ENCODE results near the gene HIVEP2.
A peak's percentile ranks its signal among the peaks of the same experiment; 100 is the strongest.

The HIVEP2 gene

GRCh38 chr6:142855893-142856623, 88.9 kb downstream of the HIVEP2 start:
- peak overlapping the region; percentile 77 to 79 for H3K4me3 Mint-ChIP-seq
- DNase-seq (peak in 1 of 2 donors; percentile 48), ATAC-seq (peak; percentile 74)
- peaks cover 94% of the 10 kb centered on the region for H3K4me1 Mint-ChIP-seq
- H3K27me3 Mint-ChIP-seq, result no peaks in the 10 kb centered on the region
- H3K27ac Mint-ChIP-seq, result peak overlapping the region; percentile 68 to 89
- H3K9me3 Mint-ChIP-seq, result peaks cover 0 to 6% of the 10 kb centered on the region in 2 donors

GRCh38 chr6:142854589-142855488, 90.1 kb downstream of the HIVEP2 start:
- H3K4me1 Mint-ChIP-seq, result peaks cover 99% of the 10 kb centered on the region
- H3K27ac Mint-ChIP-seq, result peak overlapping the region; percentile 43 to 93
- peak overlapping the region; percentile 77 to 79 for H3K4me3 Mint-ChIP-seq
- DNase-seq, result no peak
- peaks cover 0 to 6% of the 10 kb centered on the region in 2 donors for H3K9me3 Mint-ChIP-seq
- H3K27me3 Mint-ChIP-seq, result no peaks in the 10 kb centered on the region
- ATAC-seq, result no peak

- H3K4me1 Mint-ChIP-seq, result peaks cover 100% of the 10 kb centered on the region
- DNase-seq, result no peak
Measured at GRCh38 chr6:142853244-142854180, 91.5 kb downstream of the HIVEP2 start.

DNA sequence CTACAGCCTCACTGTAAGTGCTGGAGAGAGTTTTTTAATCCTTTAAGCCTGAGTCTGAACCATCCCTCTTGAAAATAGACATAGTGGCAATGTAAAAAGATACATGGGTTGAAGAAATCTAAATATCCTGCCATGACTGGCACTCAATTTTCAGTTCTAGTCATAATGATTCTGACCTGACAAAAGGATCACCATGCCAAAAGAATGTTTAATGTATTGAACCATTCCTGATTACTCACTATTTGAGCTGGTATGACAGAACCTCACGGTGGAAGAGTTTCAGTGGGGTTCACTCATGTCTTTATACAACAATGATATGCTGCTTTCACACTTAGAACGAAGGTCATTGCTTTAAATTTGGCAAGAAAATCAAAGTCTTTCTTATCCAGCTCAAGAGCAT, 93.4 kb downstream of the HIVEP2 start:
- DNase-seq (no peak), ATAC-seq (peak; percentile 59)
- Mint-ChIP-seq H3K4me3 (peak overlapping the region; percentile 57 to 68), H3K27ac (peak overlapping the region in 1 of 2 donors; percentile 87), H3K9me3 (no peaks in the 10 kb centered on the region), H3K4me1 (peaks cover 100% of the 10 kb centered on the region), H3K27me3 (no peaks in the 10 kb centered on the region)

More at GRCh38 chr6:142853244-142854180, 91.5 kb downstream of the HIVEP2 start:
- Mint-ChIP-seq H3K27me3 (no peaks in the 10 kb centered on the region), H3K4me3 (peak overlapping the region; percentile 56 to 71), H3K9me3 (no peaks in the 10 kb centered on the region), H3K27ac (peak overlapping the region in 1 of 2 donors; percentile 88)
- no peak for ATAC-seq

DNA sequence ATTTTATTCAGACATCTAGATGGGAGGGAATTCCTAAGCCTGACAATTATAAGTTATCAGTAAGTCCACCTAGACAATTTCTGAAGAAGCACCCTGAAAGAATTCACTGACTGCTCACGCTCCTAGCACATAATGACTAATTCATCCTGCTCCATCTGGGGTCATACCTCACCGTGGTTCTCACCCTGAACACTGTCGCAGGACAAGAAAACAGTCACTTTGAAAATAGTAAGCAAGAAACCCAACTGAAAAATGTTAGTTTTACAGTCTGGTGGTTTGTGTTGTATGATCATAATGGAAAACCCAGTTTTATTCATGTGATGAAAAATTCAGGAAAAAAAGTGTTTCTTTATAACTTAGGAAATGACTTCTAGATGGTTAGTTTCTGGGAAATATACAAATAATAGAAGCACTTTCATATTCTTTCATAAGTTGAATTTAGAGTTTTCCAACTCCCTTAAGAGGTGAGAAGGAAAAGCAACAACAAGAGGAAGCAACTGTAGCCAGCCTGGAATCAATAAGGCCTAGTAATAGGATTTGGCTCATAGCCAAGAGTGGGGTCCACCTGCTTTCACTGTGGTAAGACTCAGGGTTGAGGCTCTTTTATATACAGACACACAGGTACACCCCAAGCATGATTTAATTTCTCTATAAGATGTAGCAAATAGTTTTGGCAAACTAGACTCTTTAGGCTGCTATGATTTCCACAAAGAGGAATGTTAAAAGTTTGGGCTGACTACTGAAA, 94.1 kb downstream of the HIVEP2 start:
- Mint-ChIP-seq H3K4me3 (peak overlapping the region; percentile 57 to 68), H3K4me1 (peaks cover 100% of the 10 kb centered on the region), H3K9me3 (no peaks in the 10 kb centered on the region), H3K27ac (peak overlapping the region; percentile 77 to 87), H3K27me3 (no peaks in the 10 kb centered on the region)
- peak in 1 of 2 donors; percentile 61 for DNase-seq
- peak; percentile 82 for ATAC-seq

GRCh38 chr6:142848976-142849375, 96.0 kb downstream of the HIVEP2 start:
- peaks cover 100% of the 10 kb centered on the region for H3K4me1 Mint-ChIP-seq
- peak overlapping the region; percentile 51 to 57 for H3K4me3 Mint-ChIP-seq
- peak overlapping the region; percentile 27 to 33 for H3K27ac Mint-ChIP-seq
- H3K9me3 Mint-ChIP-seq, result no peaks in the 10 kb centered on the region
- DNase-seq (no peak), ATAC-seq (no peak)
- no peaks in the 10 kb centered on the region for H3K27me3 Mint-ChIP-seq

- H3K4me1 Mint-ChIP-seq, result peaks cover 99% of the 10 kb centered on the region
- H3K9me3 Mint-ChIP-seq, result no peaks in the 10 kb centered on the region
- no peaks in the 10 kb centered on the region for H3K27me3 Mint-ChIP-seq
- peak overlapping the region; percentile 24 to 26 for H3K4me3 Mint-ChIP-seq
- no peak for ATAC-seq
- no peak for DNase-seq
- no peak overlapping the region for H3K27ac Mint-ChIP-seq
Measured at GRCh38 chr6:142848156-142848555, 96.8 kb downstream of the HIVEP2 start.

DNA sequence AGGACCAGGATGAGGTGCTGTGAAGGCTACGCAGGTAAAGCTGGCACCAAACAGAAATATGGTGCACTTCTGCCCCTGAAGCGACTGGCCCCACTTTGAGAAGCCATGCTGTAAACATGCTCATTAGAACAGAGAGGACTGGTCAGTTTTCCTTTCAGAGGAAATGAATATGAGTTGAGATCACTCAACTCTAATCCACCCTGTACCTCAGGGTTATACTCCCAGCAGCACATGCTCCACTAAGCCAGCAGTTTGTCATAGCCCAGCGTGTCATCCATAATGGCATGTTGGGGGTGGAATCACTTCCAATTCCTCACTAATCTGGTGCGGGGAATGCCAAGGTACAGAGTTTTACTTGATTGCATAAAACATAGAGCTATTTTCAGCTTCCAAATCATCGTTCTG, 98.1 kb downstream of the HIVEP2 start:
- H3K9me3 Mint-ChIP-seq, result no peaks in the 10 kb centered on the region
- DNase-seq, result no peak
- ATAC-seq, result no peak
- peaks cover 98% of the 10 kb centered on the region for H3K4me1 Mint-ChIP-seq
- H3K4me3 Mint-ChIP-seq, result peak overlapping the region in 1 of 2 donors; percentile 83
- H3K27ac Mint-ChIP-seq, result peak overlapping the region in 1 of 2 donors; percentile 97
- no peaks in the 10 kb centered on the region for H3K27me3 Mint-ChIP-seq

DNA sequence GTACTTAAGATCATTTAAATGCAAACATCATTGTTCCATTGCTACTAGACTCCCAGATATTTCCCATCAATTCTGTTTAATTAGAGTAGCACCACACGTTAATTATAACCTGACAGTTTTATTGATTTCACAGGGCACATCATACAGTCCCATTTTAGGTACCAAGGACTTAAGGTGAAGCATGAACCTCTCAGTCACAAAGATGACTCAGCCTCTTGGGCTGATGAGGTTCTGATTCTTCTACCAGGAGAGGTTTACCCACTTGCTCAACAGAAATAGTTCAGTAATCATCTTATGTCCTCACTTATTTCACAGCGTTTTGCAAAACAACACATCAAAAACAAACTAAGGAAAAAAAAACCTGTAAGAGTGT, 98.5 kb downstream of the HIVEP2 start:
- no peak for ATAC-seq
- H3K27me3 Mint-ChIP-seq, result no peaks in the 10 kb centered on the region
- DNase-seq, result no peak
- H3K27ac Mint-ChIP-seq, result peak overlapping the region in 1 of 2 donors; percentile 97
- H3K4me1 Mint-ChIP-seq, result peaks cover 98% of the 10 kb centered on the region
- H3K4me3 Mint-ChIP-seq, result peak overlapping the region; percentile 63 to 83
- no peaks in the 10 kb centered on the region for H3K9me3 Mint-ChIP-seq

- Mint-ChIP-seq H3K4me1 (peaks cover 98% of the 10 kb centered on the region), H3K9me3 (no peaks in the 10 kb centered on the region), H3K27me3 (no peaks in the 10 kb centered on the region)
Measured at GRCh38 chr6:142845624-142846458, 99.1 kb downstream of the HIVEP2 start.

GRCh38 chr6:142845143-142845571, 99.8 kb downstream of the HIVEP2 start:
- peaks cover 91% of the 10 kb centered on the region for H3K4me1 Mint-ChIP-seq
- H3K4me3 Mint-ChIP-seq, result peak overlapping the region; percentile 74 to 83
- peak; percentile 61 for ATAC-seq
- H3K9me3 Mint-ChIP-seq, result no peaks in the 10 kb centered on the region
- no peak for DNase-seq
- H3K27me3 Mint-ChIP-seq, result no peaks in the 10 kb centered on the region
- peak overlapping the region; percentile 42 to 97 for H3K27ac Mint-ChIP-seq

More at GRCh38 chr6:142845624-142846458, 99.1 kb downstream of the HIVEP2 start:
- Mint-ChIP-seq H3K27ac (peak overlapping the region; percentile 42 to 97), H3K4me3 (peak overlapping the region; percentile 74 to 83)
- ATAC-seq, result peak; percentile 44
- peak; percentile 48 to 59 for DNase-seq

GRCh38 chr6:142844065-142844755, 100.8 kb downstream of the HIVEP2 start:
- Mint-ChIP-seq H3K4me1 (peaks cover 91% of the 10 kb centered on the region), H3K27me3 (no peaks in the 10 kb centered on the region), H3K27ac (peak overlapping the region; percentile 42 to 97), H3K4me3 (peak overlapping the region; percentile 74 to 83), H3K9me3 (no peaks in the 10 kb centered on the region)
- ATAC-seq (no peak), DNase-seq (no peak)

GRCh38 chr6:142843361-142843760, 101.6 kb downstream of the HIVEP2 start:
- no peak for ATAC-seq
- H3K4me3 Mint-ChIP-seq, result peak overlapping the region; percentile 70 to 88
- no peaks in the 10 kb centered on the region for H3K27me3 Mint-ChIP-seq
- DNase-seq, result no peak
- H3K9me3 Mint-ChIP-seq, result no peaks in the 10 kb centered on the region
- H3K27ac Mint-ChIP-seq, result peak overlapping the region; percentile 77 to 98
- H3K4me1 Mint-ChIP-seq, result peaks cover 91% of the 10 kb centered on the region
